ENCODE data around the gene KCNK4. TPM values are rescaled to one million over a fixed set of nuclear protein-coding genes. Genes with fewer than 3 reads are reported as not detected.
"Not testable (repeated sequence)": the region's sequence is repeated elsewhere in the genome, so short reads cannot be mapped to it uniquely, and the experiment has no call there.

Gene KCNK4
- total RNA-seq, 1 donor from 2014 or later = 0.44 TPM

- peak overlapping the region; percentile 90 for H3K4me3 Mint-ChIP-seq
- peaks cover 30% of the 10 kb centered on the region for H3K36me3 Mint-ChIP-seq (ENCODE audit: low read depth)
- DNase-seq = no peak
- no peaks in the 10 kb centered on the region for H3K9me3 Mint-ChIP-seq
- ATAC-seq (ENCODE audit: low read depth) = no peak
- no peak for TF ChIP-seq CTCF (IDR thresholded peaks at IDR 0.05)
- H3K27ac Mint-ChIP-seq = peak overlapping the region; percentile 87
- H3K27me3 Mint-ChIP-seq = no peaks in the 10 kb centered on the region
- intact Hi-C loops (cut with micrococcal nuclease) = loop anchor here (1.0 to 10.0 kb wide), 3 partner anchors 97 to 530 kb away; partner anchors contain the start of genes OTUB1 and SF1
- ChIA-PET POLR2A (interaction anchor here (0.5 to 8.7 kb wide), 23 partner anchors 10 to 1812 kb away, joined by 3 to 127 read pairs (median 5); partner anchors contain the start of genes BAD, ESRRA, FERMT3 and NUDT22), CTCF (interaction anchor here (1.0 to 6.2 kb wide), 3 partner anchors 39 to 60 kb away, joined by 3 to 37 read pairs (median 4); partner anchors contain the start of gene FERMT3)
- H3K4me1 Mint-ChIP-seq = peaks cover 46% of the 10 kb centered on the region
Observed at GRCh38 chr11:64244966-64245365, 46.1 kb upstream of the KCNK4 start.

- TF ChIP-seq CTCF (IDR thresholded peaks at IDR 0.05) = no peak
- ATAC-seq (ENCODE audit: low read depth) = no peak
- POLR2A ChIA-PET = interaction anchor here (0.5 to 8.7 kb wide), 23 partner anchors 10 to 1856 kb away, joined by 3 to 127 read pairs (median 5); partner anchors contain the start of genes BAD, ESRRA, FERMT3 and NUDT22
- no peak for DNase-seq
- Mint-ChIP-seq H3K4me3 (peak overlapping the region; percentile 90), H3K4me1 (peaks cover 43% of the 10 kb centered on the region), H3K27ac (peak overlapping the region; percentile 87), H3K27me3 (no peaks in the 10 kb centered on the region), H3K9me3 (no peaks in the 10 kb centered on the region), H3K36me3 (ENCODE audit: low read depth) (peaks cover 26% of the 10 kb centered on the region)
- intact Hi-C loops (cut with micrococcal nuclease) = loop anchor here (1.0 to 10.0 kb wide), 2 partner anchors 97 to 529 kb away; partner anchors contain the start of gene SF1
- CTCF ChIA-PET = interaction anchor here (0.8 to 6.2 kb wide), 4 partner anchors 39 to 73 kb away, joined by 3 to 37 read pairs (median 4); partner anchors contain the start of genes FERMT3 and PRDX5
Observed at GRCh38 chr11:64245401-64245796, 45.7 kb upstream of the KCNK4 start.

- H3K27ac Mint-ChIP-seq = peak overlapping the region; percentile 87
- POLR2A ChIA-PET = interaction anchor here (0.6 to 8.7 kb wide), 23 partner anchors 11 to 1855 kb away, joined by 3 to 127 read pairs (median 4); partner anchors contain the start of genes BAD, DNAJC4, ESRRA and FERMT3
- intact Hi-C loops (cut with micrococcal nuclease) = loop anchor here (1.0 to 10.0 kb wide), 5 partner anchors 16 to 529 kb away; partner anchors contain the start of genes DNAJC4, ESRRA and SF1
- H3K36me3 Mint-ChIP-seq (ENCODE audit: low read depth) = peaks cover 22% of the 10 kb centered on the region
- H3K4me1 Mint-ChIP-seq = peaks cover 40% of the 10 kb centered on the region
- DNase-seq (peak; percentile 50), ATAC-seq (ENCODE audit: low read depth) (peak; percentile 3)
- CTCF ChIA-PET = interaction anchor here (0.8 to 6.2 kb wide), 6 partner anchors 13 to 109 kb away, joined by 3 to 37 read pairs (median 4); partner anchors contain the start of genes FERMT3 and PRDX5
- no peak for TF ChIP-seq CTCF (IDR thresholded peaks at IDR 0.05)
- no peaks in the 10 kb centered on the region for H3K9me3 Mint-ChIP-seq
- no peaks in the 10 kb centered on the region for H3K27me3 Mint-ChIP-seq
- H3K4me3 Mint-ChIP-seq = peak overlapping the region; percentile 90
Observed at GRCh38 chr11:64245797-64246620, 45.1 kb upstream of the KCNK4 start.

- Mint-ChIP-seq H3K4me1 (peaks cover 39% of the 10 kb centered on the region), H3K4me3 (peak overlapping the region; percentile 85), H3K36me3 (ENCODE audit: low read depth) (peaks cover 22% of the 10 kb centered on the region), H3K27ac (peak overlapping the region; percentile 79)
- not testable (repeated sequence) for DNase-seq, H3K9me3 Mint-ChIP-seq, H3K27me3 Mint-ChIP-seq
- ChIA-PET CTCF (interaction anchor here (1.1 to 6.2 kb wide), 3 partner anchors 14 to 109 kb away, joined by 3 to 37 read pairs (median 6); partner anchors contain the start of gene FERMT3), POLR2A (interaction anchor here (0.9 to 8.7 kb wide), 11 partner anchors 16 to 89 kb away, joined by 3 to 127 read pairs (median 9); partner anchors contain the start of genes BAD, DNAJC4, ESRRA and FERMT3)
- peak; percentile 7 for ATAC-seq (ENCODE audit: low read depth)
- intact Hi-C loops (cut with micrococcal nuclease) = loop anchor here (1.0 to 10.0 kb wide), 4 partner anchors 16 to 528 kb away; partner anchors contain the start of genes DNAJC4, ESRRA and SF1
Observed at GRCh38 chr11:64246621-64246870, 44.6 kb upstream of the KCNK4 start.

- intact Hi-C loops (cut with micrococcal nuclease) = loop anchor here (1.0 to 10.0 kb wide), 4 partner anchors 17 to 528 kb away; partner anchors contain the start of genes DNAJC4, ESRRA and SF1
Observed at GRCh38 chr11:64246871-64247728, 44.0 kb upstream of the KCNK4 start, which contains the start of gene PPP1R14B. Gene PPP1R14B (minus strand): TSS chr11:64246943. CDS start chr11:64246673, 270 bp downstream.

More at GRCh38 chr11:64246871-64247728, 44.0 kb upstream of the KCNK4 start, which contains the start of gene PPP1R14B:
- H3K4me1 Mint-ChIP-seq = peaks cover 43% of the 10 kb centered on the region
- ATAC-seq (ENCODE audit: low read depth) (peak; percentile 63), DNase-seq (peak; percentile 78)
- H3K27me3 Mint-ChIP-seq = no peaks in the 10 kb centered on the region
- H3K4me3 Mint-ChIP-seq = peak within 1 kb of the TSS; percentile 90
- no peaks in the 10 kb centered on the region for H3K9me3 Mint-ChIP-seq
- POLR2A ChIA-PET = interaction anchor here (0.6 to 8.7 kb wide), 11 partner anchors 17 to 88 kb away, joined by 3 to 127 read pairs (median 4); partner anchors contain the start of genes BAD, DNAJC4, ESRRA and FERMT3
- no peak for TF ChIP-seq CTCF (IDR thresholded peaks at IDR 0.05)
- H3K27ac Mint-ChIP-seq = peak within 1 kb of the TSS; percentile 87
- H3K36me3 Mint-ChIP-seq (ENCODE audit: low read depth) = peaks cover 22% of the 10 kb centered on the region
- CTCF ChIA-PET = interaction anchor here (1.1 to 6.2 kb wide), 3 partner anchors 14 to 108 kb away, joined by 3 to 37 read pairs (median 6); partner anchors contain the start of gene FERMT3
